Skin of body (tissue), 2 donors: ENCODE data around the gene JUND. TPM values are rescaled to one million over a fixed set of nuclear protein-coding genes. Genes with fewer than 3 reads are reported as not detected.

Source experiments
- DNase-seq: peaks from one replicate; lab custom pipeline; 2025; lab: John Stamatoyannopoulos, UW
- total RNA-seq: library from RNA; depleted of rRNA; stranded (reverse); fragments of >200 nt; gene quantifications from one replicate; pipeline ENCODE4 v1.2.3, GENCODE V29; 2014

The JUND gene
- total RNA-seq, 1 donor from 2014 or later = 129 TPM

DNA sequence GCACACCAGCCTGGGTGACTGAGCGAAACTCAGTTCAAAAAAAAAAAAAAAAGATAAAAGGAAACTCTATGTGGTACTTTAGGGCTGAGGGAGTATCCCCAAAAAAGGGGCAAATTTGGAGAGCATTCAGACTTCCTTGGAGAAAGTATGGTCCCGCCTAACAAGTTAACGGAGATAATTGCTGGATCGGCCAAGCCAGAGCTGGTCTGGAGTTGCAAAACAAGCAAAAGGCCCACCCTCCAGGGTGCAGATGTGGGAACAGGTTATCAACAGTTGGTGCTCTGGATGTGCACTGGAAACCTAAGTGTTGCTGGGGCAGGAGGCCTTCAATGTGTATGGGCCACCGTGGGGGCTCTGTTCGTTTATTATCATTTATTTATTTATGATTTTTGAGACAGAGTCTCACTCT lies 10.0 kb downstream of the JUND start:
- peak; percentile 20 for DNase-seq

DNA sequence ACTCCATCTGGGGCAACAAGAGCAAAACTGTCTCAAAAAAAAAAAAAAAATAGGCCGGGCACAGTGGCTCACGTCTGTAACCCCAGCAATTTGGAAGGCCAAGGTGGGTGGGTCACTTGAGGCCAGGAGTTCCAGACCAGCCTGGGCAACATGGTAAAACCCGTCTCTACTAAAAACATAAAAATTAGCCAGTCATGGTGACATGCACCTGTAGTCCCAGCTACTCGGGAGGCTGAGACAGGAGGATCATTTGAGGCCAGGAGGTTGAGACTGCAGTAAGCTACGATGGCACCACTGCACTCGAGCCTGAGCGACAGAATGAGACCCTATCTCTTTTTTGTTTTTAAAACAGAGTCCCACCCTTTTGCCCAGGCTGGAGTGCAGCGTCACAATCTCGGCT lies 11.1 kb downstream of the JUND start:
- no peak for DNase-seq

DNA sequence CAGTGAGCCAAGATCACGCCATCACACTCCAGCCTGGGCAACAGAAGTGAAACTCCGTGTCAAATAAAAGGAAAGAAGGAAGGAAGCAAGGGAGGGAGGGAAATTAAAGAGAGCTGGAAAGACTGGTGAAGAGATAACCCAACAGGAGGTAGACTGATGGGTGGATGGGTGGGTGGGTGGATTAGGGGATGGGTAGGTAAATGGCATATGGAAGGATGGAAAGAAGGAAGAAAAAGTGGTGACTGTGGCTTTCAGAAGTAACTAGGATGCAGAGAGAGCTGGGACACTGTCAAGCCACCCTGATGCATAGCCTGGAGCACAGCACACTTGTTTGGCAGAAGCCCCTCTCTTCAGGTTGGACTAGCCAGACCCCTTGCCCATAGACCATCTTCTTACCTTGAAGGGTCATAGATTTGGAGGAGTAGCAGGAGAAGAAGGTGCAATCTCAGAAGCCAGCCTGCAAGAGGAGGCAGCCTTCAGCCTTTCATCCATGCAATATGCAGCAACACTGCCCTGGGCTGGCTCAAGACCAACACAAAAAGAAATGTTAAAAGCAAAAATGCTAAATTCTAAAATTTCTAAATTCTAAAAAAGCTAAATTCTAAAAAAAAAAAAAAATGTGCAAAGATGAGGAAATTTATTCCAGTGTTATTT lies 12.2 kb downstream of the JUND start:
- DNase-seq = no peak

DNA sequence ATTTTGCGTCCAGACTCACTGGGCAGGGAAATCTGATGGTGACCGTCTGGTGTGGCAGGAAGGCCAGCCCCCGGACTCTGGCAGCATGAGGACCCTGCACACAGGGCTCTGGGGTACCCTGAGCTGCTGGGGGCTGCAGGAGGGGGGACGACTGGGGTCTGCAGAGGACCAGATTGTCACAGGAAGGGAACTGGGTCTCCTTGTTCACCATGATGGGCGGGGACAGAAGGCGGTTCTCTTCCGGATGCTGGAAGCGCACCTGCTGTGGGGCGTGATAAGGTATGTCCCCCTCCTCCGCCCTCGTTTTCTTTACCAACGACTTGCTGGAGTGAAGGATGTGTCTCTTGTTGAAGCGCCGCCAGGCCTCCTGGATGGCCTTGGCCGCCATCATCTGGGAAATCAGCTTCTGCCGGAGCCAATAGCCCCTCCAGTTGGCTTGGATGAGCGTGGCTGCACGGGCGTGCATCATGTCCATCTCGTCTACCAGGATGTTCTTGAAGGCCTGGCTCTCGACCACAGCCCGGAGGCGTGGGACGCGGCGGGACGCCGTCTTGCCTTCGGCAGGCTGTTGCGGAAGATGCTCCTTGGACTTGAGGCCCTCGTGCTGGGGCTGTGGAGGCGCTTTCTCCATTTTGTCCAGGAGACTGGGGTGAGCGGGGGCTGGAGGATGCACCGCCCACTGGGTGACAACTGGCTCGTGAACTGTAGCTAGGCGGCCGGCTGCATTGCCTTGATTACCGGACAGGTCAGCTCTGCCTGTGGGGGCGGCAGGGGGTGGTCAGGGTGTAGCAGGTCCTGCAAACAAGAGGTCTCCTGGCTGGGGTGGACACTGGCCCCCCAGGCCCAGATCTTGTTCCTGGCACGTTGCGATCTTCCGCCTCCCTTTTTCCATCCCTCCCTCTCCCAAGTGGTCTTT lies 14.4 kb downstream of the JUND start:
- no peak for DNase-seq

DNA sequence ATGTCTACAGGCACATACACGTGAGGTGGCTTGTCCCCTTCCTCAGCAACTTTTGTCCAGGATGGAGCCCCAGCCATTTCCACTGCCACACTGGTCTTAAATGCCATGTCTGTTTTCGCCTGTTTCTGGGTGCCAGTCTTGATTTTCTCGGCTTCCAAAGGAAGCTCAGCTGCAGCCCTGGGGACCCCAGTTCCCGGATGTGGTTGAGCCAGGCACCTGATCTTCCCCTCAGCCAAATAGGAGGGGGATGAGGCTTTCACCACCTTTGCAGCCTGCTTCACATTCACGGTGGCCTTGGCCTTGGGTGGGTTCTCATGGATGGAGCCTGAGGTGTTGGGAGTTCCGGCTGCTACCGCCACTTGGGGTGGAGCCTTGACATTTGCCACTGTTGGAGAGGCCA lies 15.8 kb downstream of the JUND start:
- DNase-seq = no peak

DNA sequence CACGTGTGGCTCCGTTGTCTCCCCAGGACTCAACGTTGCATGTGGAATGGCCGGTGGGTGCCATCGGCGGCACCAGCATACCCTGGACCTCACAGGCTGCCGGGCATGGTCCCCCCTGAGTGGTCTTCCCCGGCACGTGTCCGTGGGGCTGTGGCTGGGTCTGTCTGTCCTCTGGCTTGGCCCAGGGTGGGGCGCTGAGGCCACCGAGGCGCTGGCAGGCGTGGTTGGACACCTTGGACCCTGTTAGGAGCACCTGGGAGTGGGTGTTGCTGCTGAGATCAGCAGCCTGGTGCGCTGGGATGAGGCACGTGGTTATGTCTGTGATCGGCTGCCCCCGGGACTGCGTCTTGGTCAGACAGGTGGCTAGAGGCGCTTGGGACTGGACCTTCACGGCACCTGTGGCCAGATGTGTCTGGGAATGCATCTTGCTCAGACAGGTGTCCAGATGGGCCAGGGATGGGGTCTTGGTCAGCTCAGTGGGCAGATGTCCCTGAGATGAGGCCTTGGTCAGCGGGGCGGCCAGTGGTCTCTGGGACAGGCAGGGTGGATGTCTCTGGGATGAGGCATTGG lies 16.4 kb downstream of the JUND start:
- no peak for DNase-seq

DNA sequence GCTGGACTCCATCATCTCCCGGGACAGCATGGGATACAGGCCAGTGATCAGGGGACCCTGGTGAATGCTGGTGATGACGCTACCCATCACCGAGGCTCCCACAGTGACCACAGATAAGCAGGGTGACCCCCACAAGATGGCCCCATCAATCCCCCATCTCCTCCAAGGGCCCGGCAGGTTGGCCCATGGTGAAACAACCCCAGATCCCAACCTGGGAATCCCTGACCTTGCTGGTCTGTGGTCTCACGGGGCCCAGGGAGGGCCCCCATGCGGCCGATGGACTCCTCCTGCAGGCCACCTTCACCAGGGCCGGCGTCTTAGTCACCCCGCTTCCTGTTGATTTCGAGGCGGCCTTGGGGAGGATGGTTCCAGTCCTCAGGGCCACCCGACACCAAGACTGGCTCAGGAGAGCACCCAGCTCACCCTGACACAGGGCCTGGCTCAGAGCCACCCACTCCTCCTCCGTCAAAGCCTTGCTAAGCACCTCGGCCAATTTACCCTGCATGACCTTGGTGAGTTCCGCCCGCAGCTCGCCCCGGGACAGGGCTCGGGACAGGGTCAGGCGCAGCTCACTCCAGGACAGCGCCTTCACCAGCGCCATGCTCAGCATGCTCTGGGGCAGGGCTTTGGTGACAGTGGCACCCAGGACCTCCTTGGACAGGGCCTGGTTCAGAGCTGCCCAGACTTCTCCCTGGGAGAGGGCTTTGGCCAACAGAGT lies 17.1 kb downstream of the JUND start:
- DNase-seq = no peak

DNA sequence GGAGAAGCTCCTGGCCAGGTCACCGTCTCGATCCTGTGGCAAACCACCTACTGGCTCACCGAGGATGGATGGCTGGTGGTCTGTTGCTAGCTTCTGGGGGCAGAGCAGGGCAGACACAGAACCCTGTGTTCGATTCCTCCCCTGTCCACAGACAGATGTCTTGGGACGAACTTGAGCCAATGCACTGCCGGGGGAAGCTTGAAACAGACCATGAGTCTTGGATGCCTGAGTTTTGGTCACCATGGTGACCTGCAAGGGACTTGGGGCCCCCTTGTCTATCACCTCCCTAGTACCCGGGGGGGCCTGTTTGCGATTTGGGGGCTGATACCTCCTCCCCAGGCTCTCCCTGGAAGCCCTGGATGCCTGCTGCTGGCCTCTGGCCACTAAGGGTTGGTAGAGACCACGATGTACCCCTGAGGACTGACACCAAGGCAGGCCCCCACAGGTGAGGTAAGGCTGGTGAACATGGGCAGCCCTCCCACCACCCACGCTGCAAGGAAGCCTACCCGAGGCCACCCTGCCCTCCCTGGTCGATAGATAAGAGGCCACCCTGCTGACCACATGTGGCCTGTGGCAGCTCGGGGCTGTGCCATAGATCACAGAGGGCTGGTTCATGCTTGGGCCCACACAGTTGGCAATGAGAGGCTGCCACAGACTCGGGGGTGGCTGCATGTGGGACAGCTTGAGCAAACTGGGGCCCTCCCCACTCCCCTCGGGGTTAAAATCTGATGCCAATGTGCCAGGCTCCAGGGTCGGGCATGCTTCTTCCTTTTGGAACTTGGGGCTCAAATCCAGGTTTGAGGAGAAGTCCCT lies 17.9 kb downstream of the JUND start:
- DNase-seq = no peak

DNA sequence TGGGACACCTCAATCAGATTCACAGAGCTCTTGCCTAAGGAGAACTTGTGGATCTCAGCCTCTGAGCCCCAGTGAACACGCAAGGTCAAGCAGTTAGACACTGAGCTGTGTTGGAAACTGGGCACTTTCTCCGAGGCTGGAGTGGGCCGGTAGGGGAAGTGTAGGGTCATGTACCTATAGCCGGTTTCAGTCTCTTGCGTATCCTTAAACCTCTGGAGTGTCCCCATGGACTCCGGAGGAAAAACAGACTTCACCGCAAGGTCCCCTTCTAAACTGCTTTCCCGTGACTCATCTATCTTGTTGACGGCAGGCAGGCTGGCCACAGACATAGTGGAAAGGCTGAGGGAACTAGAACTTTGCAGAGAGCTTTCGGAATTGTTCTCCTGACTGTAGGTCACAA lies 18.5 kb downstream of the JUND start:
- no peak for DNase-seq

DNA sequence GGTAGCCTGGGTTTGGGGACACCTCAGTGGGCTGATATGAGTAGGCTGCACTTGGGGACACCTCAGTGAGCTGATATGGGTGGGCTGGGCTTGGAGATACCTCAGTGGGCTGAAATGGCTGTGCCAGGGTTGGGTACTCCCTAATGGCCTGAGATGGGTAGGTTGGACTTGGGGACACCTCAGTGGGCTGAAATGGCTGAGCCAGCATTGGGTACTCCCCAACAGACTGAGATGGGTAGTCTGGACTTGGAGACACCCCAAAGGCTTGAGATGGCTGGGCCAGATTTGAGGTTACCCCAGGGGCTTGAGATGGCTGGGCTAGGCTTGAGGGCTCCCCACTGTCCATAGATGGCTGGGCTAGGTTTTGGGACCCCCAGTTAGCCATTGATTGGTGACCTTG lies 19.3 kb downstream of the JUND start:
- DNase-seq = no peak

DNA sequence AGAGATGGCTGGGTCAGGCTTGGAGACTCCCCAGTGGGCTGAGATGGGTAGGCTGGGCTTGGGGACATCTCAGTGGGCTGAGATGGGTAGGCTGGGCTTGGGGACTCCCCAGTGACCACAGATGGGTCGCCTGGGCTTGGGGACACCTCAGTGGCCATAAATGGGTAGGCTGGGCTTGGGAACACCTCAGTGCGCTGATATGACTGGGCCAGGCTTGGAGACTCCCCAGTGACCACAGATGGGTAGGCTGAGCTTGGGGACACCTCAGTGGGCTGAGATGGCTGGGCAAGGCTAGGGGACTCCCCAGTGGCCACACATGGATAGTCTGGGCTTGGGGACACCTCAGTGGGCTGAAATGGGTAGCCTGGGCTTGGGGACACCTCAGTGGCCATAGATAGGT lies 19.9 kb downstream of the JUND start:
- no peak for DNase-seq

DNA sequence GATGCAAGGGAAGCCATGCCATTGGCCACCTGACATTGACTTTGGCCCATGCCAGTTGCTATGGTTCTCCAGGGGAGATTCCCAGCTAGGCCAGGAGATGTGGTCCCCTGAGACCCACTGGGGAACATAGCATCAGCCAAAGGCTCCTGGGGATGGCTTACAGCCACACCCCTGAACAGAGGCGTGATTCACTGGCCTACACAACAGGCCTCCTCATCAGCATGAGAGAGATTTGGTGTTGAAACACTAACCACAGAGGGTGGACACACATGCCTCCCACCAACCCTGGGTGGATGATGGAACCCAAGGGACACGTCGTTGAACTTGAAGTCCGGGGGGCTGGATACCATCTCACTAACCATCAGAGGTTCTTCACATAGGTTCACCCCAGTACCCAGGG lies 21.5 kb downstream of the JUND start:
- no peak for DNase-seq

DNA sequence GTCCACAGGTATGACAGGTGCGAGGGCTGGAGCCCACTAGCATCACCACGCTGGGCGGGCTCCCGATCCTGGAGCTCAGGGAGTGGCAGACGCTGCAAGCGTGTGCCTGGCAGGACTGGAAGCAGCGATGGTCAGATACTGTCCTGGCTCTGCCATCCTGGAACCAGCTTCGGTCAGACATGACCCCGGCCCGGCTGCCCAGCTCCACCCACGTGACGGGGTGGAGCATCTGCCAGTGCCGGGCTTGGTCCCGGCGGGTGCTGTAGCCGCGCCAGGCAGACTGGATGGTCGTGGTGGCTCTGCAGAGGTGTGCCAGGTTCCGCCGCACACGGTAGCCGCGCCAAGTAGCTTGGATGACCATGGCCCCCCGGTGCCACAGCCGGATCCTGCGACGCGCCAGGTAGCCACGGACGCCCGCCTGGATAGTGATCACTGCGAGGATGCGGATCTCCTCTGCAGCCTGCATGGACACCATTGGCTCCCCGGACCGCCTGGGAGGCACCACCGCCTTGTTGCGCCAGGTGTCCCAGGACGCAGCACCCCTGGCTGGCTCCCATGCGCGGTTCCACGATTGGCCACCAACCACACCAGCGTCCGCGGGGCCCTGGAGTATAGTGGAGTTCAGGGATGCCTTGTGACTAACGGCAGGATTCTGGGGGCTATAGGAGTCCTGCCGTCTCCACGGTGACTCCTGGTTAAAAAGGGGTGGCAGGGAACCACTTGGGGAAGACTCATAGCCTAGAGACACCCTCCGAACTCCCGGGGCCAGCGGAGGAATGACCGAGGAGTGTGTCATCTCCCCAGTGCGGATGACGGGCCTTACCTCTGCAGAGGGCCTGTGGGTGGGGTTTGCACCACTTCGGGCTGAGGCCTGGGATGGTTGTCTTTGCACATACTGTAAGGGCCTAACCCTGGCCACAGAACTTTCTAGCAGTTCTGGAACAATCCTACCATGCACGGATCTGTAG lies 23.6 kb downstream of the JUND start:
- DNase-seq = no peak

DNA sequence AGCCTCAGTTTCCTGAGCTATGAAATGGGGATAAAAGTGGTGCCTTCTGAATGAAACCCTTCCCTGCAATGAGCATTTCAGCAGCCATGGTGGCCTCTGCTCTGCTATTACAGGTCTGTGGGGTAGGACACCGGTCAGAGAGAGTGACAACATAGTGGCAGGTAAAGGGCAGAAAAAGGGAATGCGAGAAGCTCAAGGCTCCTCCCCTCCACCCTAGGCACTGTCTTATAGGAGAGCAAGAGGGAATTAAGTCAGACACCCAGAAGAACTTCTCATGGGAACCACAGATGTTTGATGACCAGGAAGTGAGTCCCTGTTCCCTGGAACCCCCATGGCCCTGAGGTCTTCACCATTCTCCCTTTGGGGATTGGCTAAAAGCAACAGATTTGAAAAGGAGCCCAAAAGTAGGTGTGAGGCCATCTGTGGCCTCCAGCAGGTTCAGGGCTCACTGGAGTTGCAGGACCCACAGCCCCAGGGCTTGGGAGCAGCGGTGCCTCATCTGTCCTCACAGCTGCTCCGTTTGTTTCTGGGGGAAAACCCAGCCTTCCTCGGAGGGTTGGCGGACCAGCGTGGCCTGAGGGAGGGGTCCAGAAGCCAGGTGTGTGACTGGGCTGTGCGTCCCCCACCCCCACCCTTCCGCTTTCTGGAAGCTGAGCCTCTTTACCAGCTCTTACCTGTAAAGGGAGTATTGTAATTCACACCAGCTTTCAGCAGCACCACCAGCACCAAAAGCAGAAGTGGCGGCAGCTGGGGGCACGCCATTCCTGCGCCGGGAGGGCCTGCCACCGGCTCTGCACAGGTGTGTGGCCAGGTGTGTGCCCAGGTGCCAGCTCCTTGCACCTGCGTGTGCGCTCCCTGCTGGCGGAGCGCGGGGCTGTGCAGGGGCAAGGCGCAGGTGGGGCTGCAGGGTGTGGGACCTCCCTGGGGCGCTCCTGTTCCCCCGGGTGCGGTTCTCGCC lies 26.6 kb downstream of the JUND start:
- DNase-seq = no peak

DNA sequence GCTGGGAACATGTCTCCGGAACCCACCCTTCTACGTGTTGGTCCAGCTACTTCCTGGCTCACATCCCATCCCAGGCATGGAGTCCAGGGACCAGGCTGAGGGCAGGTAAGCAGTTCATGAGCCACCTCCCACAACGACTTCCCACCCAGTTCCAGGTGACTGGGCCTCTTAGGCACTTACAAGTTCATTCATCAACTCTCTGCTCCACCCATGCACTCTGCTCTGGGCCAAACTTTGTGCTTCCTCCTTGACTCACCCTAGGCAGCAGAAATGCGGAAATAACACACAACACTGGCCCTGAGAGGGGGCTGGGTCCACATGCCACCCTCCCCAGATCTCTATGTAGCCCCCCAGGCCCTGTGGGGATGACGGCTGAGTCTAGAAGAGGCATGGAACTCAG lies 27.7 kb downstream of the JUND start:
- DNase-seq = no peak

DNA sequence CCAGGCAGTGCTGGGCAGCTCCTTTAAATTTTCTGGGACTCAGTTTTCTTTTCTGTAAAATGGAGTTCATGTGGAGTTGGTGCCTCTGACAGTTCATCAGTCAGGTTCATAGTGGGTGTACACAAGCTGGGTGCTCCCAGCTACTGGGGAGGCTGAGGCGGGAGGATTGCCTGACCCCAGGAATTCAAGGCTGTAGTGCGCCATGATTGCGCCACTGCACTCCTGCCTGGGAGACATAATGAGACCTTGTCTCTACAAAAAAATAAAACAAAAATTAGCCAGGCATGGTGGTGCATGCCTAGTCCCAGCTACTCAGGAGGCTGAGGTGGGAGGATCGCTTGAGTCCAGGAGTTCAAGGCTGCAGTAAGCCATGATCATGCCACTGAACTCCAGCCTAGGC lies 28.3 kb downstream of the JUND start:
- no peak for DNase-seq

DNA sequence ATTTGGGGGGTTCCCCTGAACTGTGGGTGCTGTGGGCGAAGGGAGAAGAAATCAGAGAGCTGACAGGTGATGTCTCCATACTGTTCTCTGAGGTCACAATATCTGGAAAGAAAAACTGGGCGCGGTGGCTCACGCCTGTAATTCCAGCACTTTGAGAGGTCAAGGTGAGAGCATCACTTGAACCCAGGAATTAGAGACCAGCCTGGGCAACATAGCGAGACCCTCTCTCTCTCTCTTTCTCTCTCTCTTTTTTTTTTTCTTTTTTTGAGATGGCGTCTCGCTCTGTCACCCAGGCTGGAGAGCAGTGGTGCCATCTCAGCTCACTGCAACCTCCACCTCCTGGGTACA lies 29.1 kb downstream of the JUND start:
- no peak for DNase-seq

DNA sequence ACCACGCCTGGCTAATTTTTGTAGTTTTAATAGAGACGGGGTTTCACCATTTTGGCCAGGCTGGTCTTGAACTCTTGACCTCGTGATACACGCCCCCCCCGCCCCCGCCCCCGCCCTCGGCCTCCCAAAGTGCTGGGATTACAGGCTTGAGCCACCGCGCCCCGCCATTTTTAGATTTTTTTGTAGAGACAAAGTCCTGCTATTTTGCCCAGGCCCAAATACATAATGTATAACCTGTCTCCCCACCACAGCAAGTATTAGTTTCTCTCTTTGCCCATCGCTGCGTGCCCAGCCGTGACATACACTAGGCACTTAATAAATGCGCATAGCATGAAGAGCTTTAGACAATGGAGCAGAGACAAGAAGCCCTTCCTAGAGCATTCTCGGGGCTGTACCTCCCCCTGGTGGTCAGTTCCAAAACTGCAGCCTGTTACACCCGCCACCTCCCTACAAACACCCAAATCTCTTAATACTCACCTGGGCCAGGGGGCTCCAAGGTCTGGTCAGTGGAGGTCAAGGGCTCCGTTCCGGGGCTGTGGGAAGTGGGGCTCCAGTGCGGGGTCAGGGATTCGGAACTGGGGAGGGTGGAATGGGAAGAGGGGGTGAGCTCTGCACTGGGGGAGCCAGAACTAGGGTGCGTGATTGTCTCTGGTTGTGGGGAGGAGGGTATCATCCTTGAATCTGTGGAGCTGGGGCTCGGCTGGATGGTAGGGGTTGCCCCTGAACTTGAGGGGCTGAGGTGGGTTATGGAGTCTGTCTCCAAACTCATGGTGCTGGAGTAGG lies 29.6 kb downstream of the JUND start:
- DNase-seq = peak; percentile 75
